ENCODE results near the gene CDC42EP3.

Gene CDC42EP3

GRCh38 chr2:37689751-37690150 lies 18.3 kb upstream of the CDC42EP3 start:
- peaks cover 7% of the 10 kb centered on the region for H3K9me3 ChIP-seq (ENCODE audit: severe bottlenecking)
- no peaks in the 10 kb centered on the region for H3K27me3 ChIP-seq (ENCODE audit: insufficient read depth, low read depth, severe bottlenecking)
- DNase-seq: no peak
- TF ChIP-seq CTCF (IDR thresholded peaks at IDR 0.05; ENCODE audit: low read depth, low read length): no peak
- no peak overlapping the region for H3K4me3 ChIP-seq (ENCODE audit: low read depth, low read length)
- no peaks in the 10 kb centered on the region for H3K36me3 ChIP-seq
- no peak overlapping the region for H3K27ac ChIP-seq

- H3K4me3 ChIP-seq (ENCODE audit: low read depth, low read length): no peak overlapping the region
These were observed 17.5 kb upstream of the CDC42EP3 start for GRCh38 chr2:37688771-37689468.

GRCh38 chr2:37686792-37687526 lies 15.5 kb upstream of the CDC42EP3 start:
- no peak overlapping the region for H3K4me3 ChIP-seq (ENCODE audit: low read depth, low read length)
- H3K27me3 ChIP-seq (ENCODE audit: insufficient read depth, low read depth, severe bottlenecking): no peaks in the 10 kb centered on the region
- no peak for DNase-seq
- peaks cover 7% of the 10 kb centered on the region for H3K9me3 ChIP-seq (ENCODE audit: severe bottlenecking)
- no peaks in the 10 kb centered on the region for H3K36me3 ChIP-seq
- no peak overlapping the region for H3K27ac ChIP-seq
- no peak for TF ChIP-seq CTCF (IDR thresholded peaks at IDR 0.05; ENCODE audit: low read depth, low read length)

More at GRCh38 chr2:37688771-37689468, 17.5 kb upstream of the CDC42EP3 start:
- no peak for TF ChIP-seq CTCF (IDR thresholded peaks at IDR 0.05; ENCODE audit: low read depth, low read length)
- H3K27me3 ChIP-seq (ENCODE audit: insufficient read depth, low read depth, severe bottlenecking): no peaks in the 10 kb centered on the region
- DNase-seq: no peak
- no peaks in the 10 kb centered on the region for H3K36me3 ChIP-seq
- peaks cover 7% of the 10 kb centered on the region for H3K9me3 ChIP-seq (ENCODE audit: severe bottlenecking)
- no peak overlapping the region for H3K27ac ChIP-seq

GRCh38 chr2:37684809-37685208 lies 13.4 kb upstream of the CDC42EP3 start:
- Histone ChIP-seq H3K27ac (no peak overlapping the region), H3K9me3 (ENCODE audit: severe bottlenecking) (no peaks in the 10 kb centered on the region), H3K4me3 (ENCODE audit: low read depth, low read length) (no peak overlapping the region), H3K36me3 (no peaks in the 10 kb centered on the region), H3K27me3 (ENCODE audit: insufficient read depth, low read depth, severe bottlenecking) (no peaks in the 10 kb centered on the region)
- no peak for TF ChIP-seq CTCF (IDR thresholded peaks at IDR 0.05; ENCODE audit: low read depth, low read length)
- no peak for DNase-seq

- Histone ChIP-seq H3K27ac (no peak overlapping the region), H3K4me3 (ENCODE audit: low read depth, low read length) (no peak overlapping the region), H3K27me3 (ENCODE audit: insufficient read depth, low read depth, severe bottlenecking) (no peaks in the 10 kb centered on the region), H3K36me3 (no peaks in the 10 kb centered on the region), H3K9me3 (ENCODE audit: severe bottlenecking) (no peaks in the 10 kb centered on the region)
- no peak for TF ChIP-seq CTCF (IDR thresholded peaks at IDR 0.05; ENCODE audit: low read depth, low read length)
- no peak for DNase-seq
These were observed 12.7 kb upstream of the CDC42EP3 start for GRCh38 chr2:37683921-37684780.
